A549 (cell line): ENCODE results near the gene CYP26A1. TPM values are rescaled to one million over a fixed set of nuclear protein-coding genes. Genes with fewer than 3 reads are reported as not detected.

Experiments used
- ATAC-seq, 2 experiments: fragments of 200-7000 bp in 1 of 2; fragments of >200 bp in 1 of 2; cut with Nextera tagmentation in 1 of 2; cut with Tn5 transposase in 1 of 2; 3 replicates each; pipeline versions ENCODE4 v1.8.0 to v1.9.1; 2018 to 2020; ENCODE audit warnings: mild to moderate bottlenecking in 1 of 2, moderate library complexity in 1 of 2
- CTCF ChIA-PET: fragments of 300-600 bp; sonication (Branson Sonifier 250); formaldehyde crosslinking; extraction: SDS; loops from one replicate; lab custom pipeline; 2021; ENCODE audit warnings: antibody characterized with exemption, inconsistent platforms; lab: Yijun Ruan, JAX
- POLR2A ChIA-PET: fragments of 350-600 bp; formaldehyde crosslinking; extraction: SDS; loops from one replicate; lab custom pipeline; 2021; ENCODE audit warnings: antibody characterized with exemption, inconsistent platforms; lab: Yijun Ruan, JAX
- DNase-seq, 2 experiments: peaks; one replicate each; pipeline versions ENCODE4 v3.0.0 to v3.0.0-alpha.2; 2011 to 2016; ENCODE audit warnings: low read depth in 1 of 2, low spot score in 1 of 2
- FAIRE-seq: peaks from 2 replicates; lab custom pipeline; 2011; peaks lifted over from hg19 to GRCh38; lab: Jason Lieb, UNC
- H3K27ac ChIP-seq, 2 experiments: fragments of >200 bp; sonication (Bioruptor Twin); formaldehyde crosslinking; 3 replicates each; pipeline ENCODE4 v1.5.1; 2016 to 2017
- H3K4me1 ChIP-seq: fragments of >200 bp; sonication (Bioruptor Twin); formaldehyde crosslinking; 3 replicates; pipeline ENCODE4 v1.6.1; 2016
- H3K4me2 ChIP-seq: fragments of >200 bp; sonication (Bioruptor Twin); formaldehyde crosslinking; 3 replicates; pipeline ENCODE4 v1.6.1; 2016
- H3K4me3 ChIP-seq: fragments of >200 bp; sonication (Bioruptor Twin); formaldehyde crosslinking; 3 replicates; pipeline ENCODE4 v1.5.1; 2016
- H3K9me3 ChIP-seq: fragments of >200 bp; sonication (Bioruptor Twin); formaldehyde crosslinking; 3 replicates; pipeline ENCODE4 v1.6.1; 2016
- CBX2 ChIP-seq: fragments of 200-600 bp; sonication (generic); IDR thresholded peaks from 2 replicates; pipeline ENCODE4 v1.6.1; 2016; ENCODE audit warnings: low read depth, mild to moderate bottlenecking, borderline replicate concordance
- CEBPB ChIP-seq, 2 experiments: fragments of >200 bp in 1 of 2; sonication (Bioruptor Twin) in 1 of 2; formaldehyde crosslinking in 1 of 2; IDR thresholded peaks; 2 replicates each; pipeline ENCODE4 v1.6.1; 2012 to 2016
- CHD2 ChIP-seq: fragments of 150-350 bp; IDR thresholded peaks from 2 replicates; pipeline ENCODE4 v1.6.1; 2014; ENCODE audit warnings: low read length; ENCODE audit not compliant: partially characterized antibody
- CHD4 ChIP-seq: fragments of 200-600 bp; sonication (generic); IDR thresholded peaks from 2 replicates; pipeline ENCODE4 v1.6.1; 2016; ENCODE audit warnings: antibody characterized with exemption, mild to moderate bottlenecking, borderline replicate concordance
- CTCF ChIP-seq: fragments of >200 bp; sonication (Bioruptor Twin); formaldehyde crosslinking; IDR thresholded peaks from 3 replicates; pipeline ENCODE4 v1.5.1; 2016
- EHMT2 ChIP-seq: fragments of 200-600 bp; sonication (generic); IDR thresholded peaks from 2 replicates; pipeline ENCODE4 v1.6.1; 2016; ENCODE audit warnings: antibody characterized with exemption, low read depth, mild to moderate bottlenecking, moderate library complexity
- ELK1 ChIP-seq: fragments of 150-350 bp; IDR thresholded peaks from 2 replicates; pipeline ENCODE4 v1.6.1; 2014; ENCODE audit warnings: low read depth, mild to moderate bottlenecking, low read length
- EP300 ChIP-seq, 2 experiments: fragments of >200 bp; sonication (Bioruptor Twin); formaldehyde crosslinking; IDR thresholded peaks; 2 replicates in 1 of 2; 3 replicates in 1 of 2; pipeline ENCODE4 v1.6.1; 2016 to 2017
- FOSB ChIP-seq: fragments of 250-450 bp; sonication (Bioruptor Pico); IDR thresholded peaks from 2 replicates; pipeline ENCODE4 v1.5.0; 2020; ENCODE audit warnings: mild to moderate bottlenecking, moderate library complexity
- FOSL2 ChIP-seq, 2 experiments: fragments of 450-650 bp in 1 of 2; fragments of >200 bp in 1 of 2; sonication (Bioruptor Twin) in 1 of 2; formaldehyde crosslinking; IDR thresholded peaks; 2 replicates each; pipeline versions ENCODE4 v1.5.0 to v1.6.1; 2016 to 2020; ENCODE audit warnings: mild to moderate bottlenecking in 1 of 2, moderate library complexity in 1 of 2
- FOXS1 ChIP-seq: fragments of 250-450 bp; sonication (Bioruptor Pico); IDR thresholded peaks from 2 replicates; pipeline ENCODE4 v1.5.0; 2020; ENCODE audit warnings: mild to moderate bottlenecking, moderate library complexity
- HDAC2 ChIP-seq: fragments of 200-600 bp; sonication (generic); IDR thresholded peaks from 2 replicates; pipeline ENCODE4 v1.6.1; 2016
- HES2 ChIP-seq: fragments of >200 bp; sonication (Bioruptor Twin); formaldehyde crosslinking; IDR thresholded peaks from 2 replicates; pipeline ENCODE4 v1.6.1; 2016
- HOXA7 ChIP-seq: fragments of 250-450 bp; sonication (Bioruptor Pico); IDR thresholded peaks from 2 replicates; pipeline ENCODE4 v1.5.0; 2020; ENCODE audit warnings: mild to moderate bottlenecking, moderate library complexity
- HOXB13 ChIP-seq: fragments of 250-450 bp; sonication (Bioruptor Pico); IDR thresholded peaks from 2 replicates; pipeline ENCODE4 v1.5.0; 2020; ENCODE audit warnings: low read depth, mild to moderate bottlenecking, moderate library complexity
- JUNB ChIP-seq: fragments of >200 bp; sonication (Bioruptor Twin); formaldehyde crosslinking; IDR thresholded peaks from 2 replicates; pipeline ENCODE4 v1.6.1; 2016
- MAX ChIP-seq: IDR thresholded peaks from 2 replicates; pipeline ENCODE4 v1.6.1; 2012
- NFE2L2 ChIP-seq: fragments of 150-350 bp; conservative IDR thresholded peaks from 2 replicates; pipeline ENCODE4 v1.6.1; 2014; ENCODE audit warnings: low read length
- NPAS2 ChIP-seq: fragments of 250-450 bp; sonication (Bioruptor Pico); IDR thresholded peaks from 2 replicates; pipeline ENCODE4 v1.8.0; 2022; ENCODE audit warnings: mild to moderate bottlenecking, moderate library complexity, borderline replicate concordance
- NR3C1 ChIP-seq: fragments of >200 bp; sonication (Bioruptor Twin); formaldehyde crosslinking; IDR thresholded peaks from 3 replicates; pipeline ENCODE4 v1.6.1; 2017
- PBX3 ChIP-seq: IDR thresholded peaks from 2 replicates; pipeline ENCODE4 v1.6.1; 2012
- PHF8 ChIP-seq: fragments of 200-600 bp; sonication (generic); IDR thresholded peaks from 2 replicates; pipeline ENCODE4 v1.6.1; 2016; ENCODE audit warnings: low read depth, mild to moderate bottlenecking, antibody characterized with exemption, moderate library complexity, borderline replicate concordance
- POLR2A ChIP-seq: IDR thresholded peaks from 2 replicates; pipeline ENCODE4 v1.6.1; 2012; ENCODE audit warnings: mild to moderate bottlenecking, low read length
- RAD21 ChIP-seq, 2 experiments: fragments of >200 bp in 1 of 2; sonication (Bioruptor Twin) in 1 of 2; formaldehyde crosslinking in 1 of 2; IDR thresholded peaks in 1 of 2; conservative IDR thresholded peaks in 1 of 2; 2 replicates in 1 of 2; 3 replicates in 1 of 2; pipeline ENCODE4 v1.6.1; 2012 to 2018; ENCODE audit warnings: inconsistent platforms in 1 of 2
- RCOR1 ChIP-seq: fragments of 150-350 bp; IDR thresholded peaks from 2 replicates; pipeline ENCODE4 v1.6.1; 2014; ENCODE audit warnings: antibody characterized with exemption, low read length, low read depth
- RFX5 ChIP-seq: fragments of 450-650 bp; IDR thresholded peaks from 2 replicates; pipeline ENCODE4 v1.7.1; 2014; ENCODE audit warnings: antibody characterized with exemption, mild to moderate bottlenecking, moderate library complexity
- RNF2 ChIP-seq: fragments of 200-600 bp; sonication (generic); IDR thresholded peaks from 2 replicates; pipeline ENCODE4 v1.6.1; 2016; ENCODE audit warnings: low read depth, mild to moderate bottlenecking, antibody characterized with exemption, moderate library complexity, borderline replicate concordance
- SMC3 ChIP-seq: fragments of >200 bp; sonication (Bioruptor Twin); formaldehyde crosslinking; IDR thresholded peaks from 3 replicates; pipeline ENCODE4 v1.6.1; 2018; ENCODE audit warnings: inconsistent platforms
- TFCP2L1 ChIP-seq: fragments of 250-450 bp; sonication (Bioruptor Pico); IDR thresholded peaks from 2 replicates; pipeline ENCODE4 v1.5.0; 2021; ENCODE audit warnings: mild to moderate bottlenecking
- ZC3H11A ChIP-seq: fragments of 450-650 bp; IDR thresholded peaks from 2 replicates; pipeline ENCODE4 v1.6.1; 2014; ENCODE audit warnings: antibody characterized with exemption, mild to moderate bottlenecking
- ZFP36 ChIP-seq: fragments of 450-650 bp; IDR thresholded peaks from 2 replicates; pipeline ENCODE4 v1.6.1; 2014; ENCODE audit warnings: borderline replicate concordance; ENCODE audit not compliant: partially characterized antibody
- ZSCAN20 ChIP-seq: fragments of 250-450 bp; sonication (Bioruptor Pico); IDR thresholded peaks from 2 replicates; pipeline ENCODE4 v1.8.0; 2022; ENCODE audit warnings: mild to moderate bottlenecking, moderate library complexity
- WGBS: methylation state at CpG from one replicate; pipeline ENCODE4 v1.1.6; 2017; ENCODE audit errors: missing lambda C conversion rate; 5-methylcytosine and 5-hydroxymethylcytosine counted together
- polyA plus RNA-seq, 4 experiments: library from polyadenylated mRNA; depleted of rRNA in 3 of 4; stranded (reverse); fragments of >200 nt; fragmentation: RNase III in 1 of 4; extraction: RNeasy Plus Mini Kit Qiagen cat#74134 plus additional on column Dnase treatment in 1 of 4; gene quantifications; 2 replicates in 3 of 4; 3 replicates in 1 of 4; pipeline ENCODE4 v1.2.3, GENCODE V29; 2011 to 2017

CYP26A1 gene
- polyA plus RNA-seq, 2 of the 4 experiments (the other 2 are of a cell fraction), result 1.3 to 7.2 TPM

- Histone ChIP-seq H3K4me3 (no peak overlapping the region), H3K9me3 (no peaks in the 10 kb centered on the region), H3K4me2 (no peak overlapping the region), H3K27ac (no peak overlapping the region), H3K4me1 (no peaks in the 10 kb centered on the region)
- ATAC-seq, result no peak
- no peak for TF ChIP-seq RNF2
- TF ChIP-seq CTCF, result no peak
- no peak for TF ChIP-seq HES2
- no peak for TF ChIP-seq RFX5
- no peak for TF ChIP-seq FOXS1
- no peak for TF ChIP-seq PHF8
- no peak for TF ChIP-seq HDAC2
- no peak for TF ChIP-seq RCOR1
- TF ChIP-seq HOXA7, result no peak
- no peak for TF ChIP-seq CHD2
- TF ChIP-seq RAD21 (conservative IDR thresholded peaks at IDR 0.05 in 1 of 2, IDR thresholded peaks at IDR 0.05 in 1 of 2), result no peak
- TF ChIP-seq ZFP36, result no peak
- no peak for TF ChIP-seq SMC3
- no peak for TF ChIP-seq FOSB
- TF ChIP-seq CBX2, result no peak
- TF ChIP-seq ELK1, result no peak
- no peak for DNase-seq
- ChIA-PET POLR2A (no interaction called here), CTCF (interaction anchor here (1.1 kb wide), 1 partner anchor 210 kb away, joined by 3 read pairs; no protein-coding TSS in a partner anchor)
- FAIRE-seq, result no peak
- WGBS, result 88% methylated on average over 6 of the region's 6 CpGs
These were observed 12.6 kb downstream of the CYP26A1 start for GRCh38 chr10:93086289-93086688.

GRCh38 chr10:93087846-93088245 is 14.2 kb downstream of the CYP26A1 start:
- no peaks in the 10 kb centered on the region for H3K9me3 ChIP-seq
- no peak overlapping the region for H3K4me2 ChIP-seq
- H3K27ac ChIP-seq, result no peak overlapping the region
- ATAC-seq (no peak), DNase-seq (no peak), FAIRE-seq (no peak)
- 80% methylated on average over 3 of the region's 3 CpGs for WGBS
- no peak for TF ChIP-seq HOXB13 (CRISPR knock-in tag)
- TF ChIP-seq NR3C1, result no peak
- TF ChIP-seq EP300 (IDR thresholded peaks at IDR 0.05), result no peak
- no peak for TF ChIP-seq NFE2L2
- no peak for TF ChIP-seq POLR2A
- H3K4me3 ChIP-seq, result no peak overlapping the region
- ChIA-PET POLR2A (no interaction called here), CTCF (interaction anchor here (1.1 to 2.8 kb wide), 2 partner anchors 8 to 202 kb away, joined by 3 to 21 read pairs; no protein-coding TSS in a partner anchor)
- no peaks in the 10 kb centered on the region for H3K4me1 ChIP-seq

- Histone ChIP-seq H3K4me1 (no peaks in the 10 kb centered on the region), H3K4me3 (no peak overlapping the region), H3K9me3 (no peaks in the 10 kb centered on the region), H3K27ac (no peak overlapping the region), H3K4me2 (no peak overlapping the region)
- ATAC-seq, result no peak
- DNase-seq, result no peak
- ChIA-PET CTCF (interaction anchor here (1.2 to 2.8 kb wide), 2 partner anchors 9 to 146 kb away, joined by 3 to 21 read pairs; no protein-coding TSS in a partner anchor), POLR2A (no interaction called here)
- no peak for FAIRE-seq
- WGBS, result 73% methylated on average over 4 of the region's 4 CpGs
- TF ChIP-seq CEBPB (IDR thresholded peaks at IDR 0.05), result no peak
- TF ChIP-seq PBX3, result no peak
- TF ChIP-seq NPAS2 (CRISPR knock-in tag), result no peak
- TF ChIP-seq TFCP2L1, result no peak
- TF ChIP-seq FOSL2 (IDR thresholded peaks at IDR 0.05), result no peak
- TF ChIP-seq FOSL2 (CRISPR knock-in tag; IDR thresholded peaks at IDR 0.05), result no peak
- TF ChIP-seq CBX2, result no peak
- TF ChIP-seq JUNB, result no peak
- no peak for TF ChIP-seq CHD4
- no peak for TF ChIP-seq FOXS1
- TF ChIP-seq ZSCAN20 (CRISPR knock-in tag), result no peak
- TF ChIP-seq HES2, result no peak
- no peak for TF ChIP-seq ZC3H11A
- TF ChIP-seq MAX, result no peak
- TF ChIP-seq EHMT2, result no peak
- no peak for TF ChIP-seq RCOR1
- no peak for TF ChIP-seq RNF2
- TF ChIP-seq RFX5, result no peak
- TF ChIP-seq ZFP36, result no peak
These were observed 14.8 kb downstream of the CYP26A1 start for GRCh38 chr10:93088466-93088865.
